Astrocyte (in vitro differentiated cells and primary cell): Measurements from ENCODE around the gene LGALS3BP. TPM values are rescaled to one million over a fixed set of nuclear protein-coding genes. Genes with fewer than 3 reads are reported as not detected.
A peak's percentile ranks its signal among the peaks of the same experiment; 100 is the strongest.

Experiments
- DNase-seq: peaks from one replicate; pipeline ENCODE4 v3.0.0-alpha.2; 2010; ENCODE audit warnings: low read depth
- FAIRE-seq: peaks from 2 replicates; lab custom pipeline; 2011; peaks lifted over from hg19 to GRCh38; lab: Jason Lieb, UNC
- H2AFZ ChIP-seq: 2 replicates; pipeline ENCODE4 v1.6.0; 2012; ENCODE audit warnings: low read depth, low read length, inconsistent platforms
- H3K27ac ChIP-seq: 2 replicates; pipeline ENCODE4 v1.5.1; 2011; ENCODE audit warnings: low read depth, low read length, inconsistent platforms
- H3K27me3 ChIP-seq: 2 replicates; pipeline ENCODE4 v1.6.0; 2011; ENCODE audit warnings: low read length, inconsistent platforms; ENCODE audit not compliant: insufficient read depth
- H3K36me3 ChIP-seq: 2 replicates; pipeline ENCODE4 v1.5.1; 2011; ENCODE audit warnings: low read length, inconsistent platforms; ENCODE audit not compliant: insufficient read depth
- H3K4me1 ChIP-seq: 2 replicates; pipeline ENCODE4 v1.5.1; 2011; ENCODE audit warnings: low read length, inconsistent platforms; ENCODE audit not compliant: insufficient read depth
- H3K4me2 ChIP-seq: 2 replicates; pipeline ENCODE4 v1.6.0; 2012; ENCODE audit warnings: low read length, inconsistent platforms
- H3K4me3 ChIP-seq: 2 replicates; pipeline ENCODE4 v1.5.1; 2011; ENCODE audit warnings: low read depth, mild to moderate bottlenecking, low read length, inconsistent platforms; ENCODE audit not compliant: insufficient read depth
- H3K79me2 ChIP-seq: 2 replicates; pipeline ENCODE4 v1.6.0; 2012; ENCODE audit warnings: mild to moderate bottlenecking, low read length, inconsistent platforms; ENCODE audit not compliant: insufficient read depth
- H3K9ac ChIP-seq: 2 replicates; pipeline ENCODE4 v1.6.0; 2012; ENCODE audit warnings: mild to moderate bottlenecking, low read length, inconsistent platforms
- H3K9me3 ChIP-seq: 2 replicates; pipeline ENCODE4 v1.5.1; 2012; ENCODE audit warnings: low read depth, mild to moderate bottlenecking, low read length, inconsistent platforms; ENCODE audit not compliant: insufficient read depth
- H4K20me1 ChIP-seq: 2 replicates; pipeline ENCODE4 v1.6.0; 2012; ENCODE audit warnings: low read length, inconsistent platforms; ENCODE audit not compliant: insufficient read depth
- H3K27ac Mint-ChIP-seq: one replicate; pipeline ENCODE4 v1.8.0; 2021; ENCODE audit warnings: mild to moderate bottlenecking, mixed read lengths; ENCODE audit not compliant: unreplicated experiment
- H3K27me3 Mint-ChIP-seq: one replicate; pipeline ENCODE4 v1.8.0; 2021; ENCODE audit warnings: low read depth, mixed read lengths; ENCODE audit not compliant: unreplicated experiment
- H3K36me3 Mint-ChIP-seq: one replicate; pipeline ENCODE4 v1.8.0; 2021; ENCODE audit warnings: low read depth, mixed read lengths; ENCODE audit not compliant: unreplicated experiment
- H3K4me1 Mint-ChIP-seq: one replicate; pipeline ENCODE4 v1.8.0; 2021; ENCODE audit warnings: low read depth, mixed read lengths; ENCODE audit not compliant: unreplicated experiment
- H3K4me3 Mint-ChIP-seq: one replicate; pipeline ENCODE4 v1.8.0; 2021; ENCODE audit warnings: mild to moderate bottlenecking, moderate library complexity, mixed read lengths; ENCODE audit not compliant: unreplicated experiment
- H3K9me3 Mint-ChIP-seq: one replicate; pipeline ENCODE4 v1.8.0; 2021; ENCODE audit warnings: mild to moderate bottlenecking, mixed read lengths; ENCODE audit not compliant: unreplicated experiment
- EZH2 ChIP-seq: IDR thresholded peaks from 2 replicates; pipeline ENCODE4 v1.6.1; 2012; ENCODE audit warnings: mild to moderate bottlenecking, low read length, inconsistent platforms; ENCODE audit not compliant: insufficient read depth
- total RNA-seq: library from RNA; stranded (reverse); gene quantifications from 2 replicates; pipeline ENCODE4 v1.2.1, GENCODE V29; 2021
- TF ChIP-seq, protein P1 (sequence below): IDR thresholded peaks from 2 replicates; pipeline ENCODE4 v1.5.1; 2011; ENCODE audit warnings: low read depth, mild to moderate bottlenecking, inconsistent platforms, low read length, moderate library complexity; ENCODE audit not compliant: insufficient read depth

Gene LGALS3BP
- total RNA-seq, 1 donor from 2014 or later = 495 TPM

DNA sequence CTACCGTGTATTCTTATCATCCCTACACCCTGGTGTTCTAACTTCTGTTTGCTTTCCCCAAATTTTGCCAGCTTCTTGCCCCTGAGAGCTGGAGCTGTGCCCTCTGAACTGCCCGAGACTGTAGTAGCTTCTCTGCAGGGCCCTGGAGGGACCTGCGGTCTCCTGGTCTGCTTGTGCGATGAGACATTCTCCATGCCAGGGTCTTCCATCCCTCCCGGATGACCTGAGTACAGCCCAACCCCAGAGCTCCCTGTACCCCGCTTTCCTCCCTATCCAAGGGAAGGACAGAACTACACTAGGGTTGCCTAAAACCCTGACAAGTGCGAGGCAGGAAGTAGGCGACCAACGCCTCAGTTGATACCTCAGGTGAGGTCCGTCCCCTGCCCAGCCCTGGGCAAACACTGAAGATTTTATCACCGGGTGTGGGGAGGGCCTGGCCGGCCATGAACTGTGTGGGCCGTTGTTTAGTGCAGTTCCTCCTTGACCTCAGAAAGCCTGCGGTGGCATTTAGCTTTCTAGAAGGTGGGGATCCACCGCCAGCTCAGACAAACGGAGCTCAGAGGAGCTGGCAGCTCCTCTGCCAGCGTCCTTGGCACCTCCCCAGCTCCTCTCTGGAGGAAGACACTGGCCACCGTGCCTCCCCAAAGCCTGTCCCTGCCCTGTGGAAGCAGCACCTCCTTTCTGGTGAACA, 16.2 kb upstream of the LGALS3BP start:
- Histone ChIP-seq H3K4me1 (no peaks in the 10 kb centered on the region), H3K27ac (no peak overlapping the region), H3K9ac (no peak overlapping the region), H3K4me2 (no peak overlapping the region), H3K79me2 (peaks cover 37% of the 10 kb centered on the region), H2AFZ (no peak overlapping the region), H3K4me3 (no peak overlapping the region), H4K20me1 (peaks cover 87% of the 10 kb centered on the region), H3K36me3 (peaks cover 12% of the 10 kb centered on the region), H3K9me3 (no peaks in the 10 kb centered on the region), H3K27me3 (no peaks in the 10 kb centered on the region)
- no peak overlapping the region for H3K4me3 Mint-ChIP-seq
- no peak for FAIRE-seq
- peak overlapping the region; percentile 19 for H3K27ac Mint-ChIP-seq
- TF ChIP-seq EZH2 = no peak
- TF ChIP-seq, protein P1, sequence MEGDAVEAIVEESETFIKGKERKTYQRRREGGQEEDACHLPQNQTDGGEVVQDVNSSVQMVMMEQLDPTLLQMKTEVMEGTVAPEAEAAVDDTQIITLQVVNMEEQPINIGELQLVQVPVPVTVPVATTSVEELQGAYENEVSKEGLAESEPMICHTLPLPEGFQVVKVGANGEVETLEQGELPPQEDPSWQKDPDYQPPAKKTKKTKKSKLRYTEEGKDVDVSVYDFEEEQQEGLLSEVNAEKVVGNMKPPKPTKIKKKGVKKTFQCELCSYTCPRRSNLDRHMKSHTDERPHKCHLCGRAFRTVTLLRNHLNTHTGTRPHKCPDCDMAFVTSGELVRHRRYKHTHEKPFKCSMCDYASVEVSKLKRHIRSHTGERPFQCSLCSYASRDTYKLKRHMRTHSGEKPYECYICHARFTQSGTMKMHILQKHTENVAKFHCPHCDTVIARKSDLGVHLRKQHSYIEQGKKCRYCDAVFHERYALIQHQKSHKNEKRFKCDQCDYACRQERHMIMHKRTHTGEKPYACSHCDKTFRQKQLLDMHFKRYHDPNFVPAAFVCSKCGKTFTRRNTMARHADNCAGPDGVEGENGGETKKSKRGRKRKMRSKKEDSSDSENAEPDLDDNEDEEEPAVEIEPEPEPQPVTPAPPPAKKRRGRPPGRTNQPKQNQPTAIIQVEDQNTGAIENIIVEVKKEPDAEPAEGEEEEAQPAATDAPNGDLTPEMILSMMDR = no peak
- H3K27me3 Mint-ChIP-seq = no peaks in the 10 kb centered on the region
- H3K9me3 Mint-ChIP-seq = no peaks in the 10 kb centered on the region
- peaks cover 19% of the 10 kb centered on the region for H3K36me3 Mint-ChIP-seq
- H3K4me1 Mint-ChIP-seq = no peaks in the 10 kb centered on the region
- no peak for DNase-seq

DNA sequence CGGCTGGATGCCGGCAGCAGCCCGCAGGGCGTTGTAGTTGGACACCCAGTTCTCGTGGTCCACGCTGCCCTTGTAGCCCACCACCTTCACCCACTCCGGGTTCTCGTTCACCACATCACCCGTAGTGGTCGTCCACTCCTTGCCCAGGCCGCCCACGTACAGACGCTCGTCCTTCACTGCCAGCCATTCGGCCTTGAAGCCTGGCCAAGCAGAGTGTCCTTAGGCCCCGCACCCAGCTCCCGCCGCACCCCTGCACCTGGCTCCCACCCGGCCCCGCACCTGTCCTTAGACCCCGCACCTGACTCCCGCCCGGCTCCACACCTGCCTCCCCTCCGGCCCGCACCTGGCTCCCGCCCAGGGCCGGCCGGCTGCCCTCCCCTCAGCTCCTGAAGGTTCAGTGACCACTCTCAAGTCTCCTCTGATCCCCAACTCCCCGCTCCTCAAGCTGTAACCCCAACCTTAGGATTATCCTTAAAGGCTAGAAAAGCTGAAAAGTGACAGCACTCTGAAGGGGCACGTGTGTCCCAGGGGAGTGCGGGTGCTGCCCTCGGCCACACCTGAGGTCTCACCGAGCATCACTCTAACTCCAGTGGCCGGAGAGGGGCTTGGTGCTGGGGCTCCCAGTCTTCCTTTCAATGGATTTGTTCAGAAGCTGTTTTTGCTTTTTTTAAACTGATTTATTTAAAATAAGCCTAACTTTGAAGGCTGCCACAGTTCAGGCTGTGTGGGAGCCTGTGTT, 15.5 kb upstream of the LGALS3BP start:
- no peaks in the 10 kb centered on the region for H3K9me3 ChIP-seq
- no peak for TF ChIP-seq EZH2
- TF ChIP-seq, protein P1 = no peak
- Mint-ChIP-seq H3K9me3 (no peaks in the 10 kb centered on the region), H3K27me3 (no peaks in the 10 kb centered on the region), H3K36me3 (peaks cover 23% of the 10 kb centered on the region), H3K4me3 (no peak overlapping the region), H3K4me1 (no peaks in the 10 kb centered on the region), H3K27ac (no peak overlapping the region)
- peaks cover 12% of the 10 kb centered on the region for H3K36me3 ChIP-seq
- no peaks in the 10 kb centered on the region for H3K4me1 ChIP-seq
- no peak overlapping the region for H3K4me3 ChIP-seq
- H2AFZ ChIP-seq = no peak overlapping the region
- H3K27me3 ChIP-seq = no peaks in the 10 kb centered on the region
- peaks cover 30% of the 10 kb centered on the region for H3K79me2 ChIP-seq
- H3K4me2 ChIP-seq = no peak overlapping the region
- no peak overlapping the region for H3K27ac ChIP-seq
- no peak for DNase-seq
- FAIRE-seq = no peak
- peaks cover 80% of the 10 kb centered on the region for H4K20me1 ChIP-seq
- no peak overlapping the region for H3K9ac ChIP-seq
